Peyer's patch (tissue), 4 donors: Measurements from ENCODE around the gene AZIN2.

Source experiments
- CTCF ChIP-seq, 6 experiments: fragments of 450-650 bp in 4 of 6; fragments of 200-600 bp in 2 of 6; sonication (generic) in 1 of 6; IDR thresholded peaks; one replicate each; pipeline ENCODE4 v1.5.1; 2017 to 2019; ENCODE audit warnings: antibody characterized with exemption in 6 of 6, mild to moderate bottlenecking in 3 of 6, moderate library complexity in 1 of 6
- POLR2A ChIP-seq, 2 donors: fragments of 450-650 bp; IDR thresholded peaks; one replicate each; pipeline ENCODE4 v1.5.1; 2017; ENCODE audit warnings: antibody characterized with exemption in 2 of 2, mild to moderate bottlenecking in 2 of 2, moderate library complexity in 2 of 2

- TF ChIP-seq CTCF (IDR thresholded peaks at IDR 0.05), result no peak
- no peak for TF ChIP-seq POLR2A (IDR thresholded peaks at IDR 0.05)
Observed at GRCh38 chr1:33169290-33170055, 88.5 kb downstream of the AZIN2 start.
